ENCODE measurements around the gene NEUROD1.

DNA sequence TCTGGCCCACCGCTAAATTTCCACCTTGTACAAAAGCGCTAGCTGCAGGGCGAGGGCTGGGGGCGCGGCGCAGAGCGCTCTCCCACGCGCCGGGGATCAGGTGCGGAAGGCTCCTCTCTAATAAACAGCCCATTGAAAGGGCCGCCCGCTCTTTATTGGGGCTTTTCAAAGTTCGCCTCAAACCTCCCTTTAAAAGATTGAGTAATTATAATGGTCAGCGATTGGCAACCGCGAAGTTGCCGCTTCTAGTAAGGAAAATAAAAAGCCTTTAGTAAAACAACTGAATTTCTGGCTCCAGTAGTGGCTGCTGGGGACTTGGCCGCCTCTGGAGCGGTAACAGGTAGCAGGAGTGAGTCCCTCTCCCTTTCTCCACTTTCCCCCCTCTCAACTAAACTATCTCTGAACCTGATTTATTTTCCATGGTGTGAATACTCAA, 755 bp downstream of the NEUROD1 start:
- TF ChIP-seq POLR2A (IDR thresholded peaks at IDR 0.05; ENCODE audit: low read length) (no peak), GATA1 (IDR thresholded peaks at IDR 0.05; ENCODE audit: low read depth, low read length) (no peak)
